GM21576 (cell line): ENCODE data around the gene GMDS.

ENCODE experiments used
- ATAC-seq: cut with Tn5 transposase; IDR thresholded peaks from one replicate; pipeline ENCODE4 v1.9.1; 2021; ENCODE audit warnings: mild to moderate bottlenecking, moderate library complexity; ENCODE audit not compliant: unreplicated experiment

The GMDS gene

GRCh38 chr6:1957746-1958145, 287.7 kb downstream of the GMDS start:
- ATAC-seq = no peak

- no peak for ATAC-seq
Measured at GRCh38 chr6:1952740-1953360, 292.6 kb downstream of the GMDS start.

DNA sequence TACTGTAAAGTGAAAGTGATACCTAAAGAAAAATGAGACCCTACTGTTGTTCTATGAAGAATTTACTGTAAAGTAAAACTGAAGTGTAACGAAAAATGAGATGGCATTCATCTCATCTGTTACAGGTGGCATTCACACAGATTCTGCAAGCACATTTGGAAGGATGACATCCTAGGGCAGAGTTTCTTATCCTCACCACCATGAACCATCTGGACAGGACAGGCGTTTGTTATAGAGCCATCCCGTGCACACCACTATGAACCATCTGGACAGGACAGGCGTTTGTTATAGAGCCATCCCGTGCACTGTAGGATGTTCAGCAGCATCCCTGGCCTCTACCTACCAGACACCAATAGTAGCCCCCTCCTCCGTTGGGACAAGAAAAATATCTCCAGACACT, 294.8 kb downstream of the GMDS start:
- no peak for ATAC-seq

- ATAC-seq = no peak
Measured at GRCh38 chr6:1949538-1949937, 295.9 kb downstream of the GMDS start.

- ATAC-seq = no peak
Measured at GRCh38 chr6:1947922-1948321, 297.5 kb downstream of the GMDS start.

DNA sequence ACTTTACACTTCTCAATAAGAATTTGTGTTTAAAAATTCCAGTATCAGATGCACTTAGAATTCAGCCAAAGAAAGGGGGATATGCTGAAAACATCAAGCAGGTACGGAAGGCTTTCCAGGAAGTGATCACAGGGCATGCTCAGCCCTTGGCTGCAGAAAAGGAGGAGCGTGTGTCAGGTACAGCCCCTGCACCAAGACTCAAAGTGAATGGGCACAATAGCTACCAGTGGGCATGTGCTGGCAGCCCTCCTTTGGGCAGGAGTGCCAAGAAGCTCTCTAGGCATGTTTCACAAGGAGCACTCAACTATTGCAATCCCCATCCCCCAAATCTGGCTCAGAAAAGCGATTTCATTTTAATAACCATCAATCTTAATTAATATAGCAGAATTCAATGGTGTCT, 298.8 kb downstream of the GMDS start:
- ATAC-seq = no peak

DNA sequence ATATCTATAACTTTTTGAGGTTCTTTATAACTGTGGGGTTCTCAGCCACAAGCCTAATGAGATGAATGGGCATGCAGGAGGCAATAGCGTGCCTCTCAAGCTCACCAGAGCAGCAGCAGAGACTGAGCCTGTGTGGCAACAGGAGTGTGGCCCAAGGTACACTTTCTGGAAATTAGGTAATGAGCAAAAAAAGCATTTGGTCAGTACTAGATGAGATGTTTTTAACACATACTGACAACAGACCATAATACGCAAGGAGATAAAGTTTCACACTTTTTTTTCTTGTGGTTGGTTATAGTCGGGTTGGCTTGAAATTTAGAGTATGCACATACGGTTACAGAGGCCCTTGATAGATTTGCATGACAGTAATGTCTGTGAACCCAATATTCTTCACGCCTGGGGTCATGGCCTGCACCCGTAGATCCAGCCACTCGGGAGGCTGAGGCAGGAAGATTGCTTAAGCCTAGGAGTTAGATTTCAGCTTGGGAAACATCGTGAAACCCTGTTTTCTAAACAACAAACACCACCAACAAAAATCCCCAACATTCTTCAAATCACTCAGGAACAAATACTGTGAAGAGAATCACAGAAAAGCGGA, 300.1 kb downstream of the GMDS start:
- no peak for ATAC-seq

DNA sequence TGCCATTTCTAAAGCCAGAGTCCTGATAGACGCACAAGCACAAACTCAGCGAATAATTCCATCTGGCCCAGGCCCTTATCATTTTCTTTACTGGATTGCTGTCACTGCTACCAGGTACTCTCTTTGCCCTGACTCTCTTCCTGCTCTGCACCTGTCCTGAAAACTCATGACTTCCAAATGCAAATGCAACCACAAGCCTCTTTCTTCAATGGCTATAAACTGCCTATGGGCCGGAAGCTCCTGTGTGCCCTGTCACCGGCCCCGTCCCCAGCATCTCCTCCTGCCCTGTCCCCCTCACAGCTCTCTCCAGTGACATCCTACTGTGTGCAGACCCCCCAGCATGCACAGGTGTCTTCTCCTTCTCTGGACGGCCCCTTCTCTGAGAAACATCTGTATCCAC, 302.6 kb downstream of the GMDS start:
- ATAC-seq = no peak

GRCh38 chr6:1941534-1941933, 303.9 kb downstream of the GMDS start:
- no peak for ATAC-seq

- no peak for ATAC-seq
Measured at GRCh38 chr6:1940381-1940780, 305.0 kb downstream of the GMDS start.

- no peak for ATAC-seq
Measured at GRCh38 chr6:1933292-1933691, 312.1 kb downstream of the GMDS start.

- ATAC-seq = no peak
Measured at GRCh38 chr6:1931817-1932216, 313.6 kb downstream of the GMDS start.

GRCh38 chr6:1930356-1930755, 315.0 kb downstream of the GMDS start:
- no peak for ATAC-seq

DNA sequence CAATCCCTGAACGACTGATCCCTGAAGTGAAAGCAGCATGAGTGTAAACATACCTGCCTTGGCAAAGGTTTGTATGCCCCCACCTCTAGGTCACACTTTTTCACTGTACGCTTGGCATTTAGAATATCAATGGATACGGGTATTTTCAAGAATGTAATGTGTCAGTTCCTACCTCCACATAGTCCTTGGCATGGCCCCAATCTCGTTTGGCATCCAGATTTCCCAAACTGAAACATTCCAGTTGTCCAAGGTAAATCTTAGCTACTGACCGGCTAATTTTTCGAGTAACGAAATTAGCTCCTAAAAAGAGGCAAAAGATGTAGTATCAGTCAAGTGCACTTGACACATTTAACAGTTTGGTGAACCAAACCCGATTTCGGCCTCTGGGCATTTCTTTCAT, 315.5 kb downstream of the GMDS start:
- ATAC-seq = no peak

DNA sequence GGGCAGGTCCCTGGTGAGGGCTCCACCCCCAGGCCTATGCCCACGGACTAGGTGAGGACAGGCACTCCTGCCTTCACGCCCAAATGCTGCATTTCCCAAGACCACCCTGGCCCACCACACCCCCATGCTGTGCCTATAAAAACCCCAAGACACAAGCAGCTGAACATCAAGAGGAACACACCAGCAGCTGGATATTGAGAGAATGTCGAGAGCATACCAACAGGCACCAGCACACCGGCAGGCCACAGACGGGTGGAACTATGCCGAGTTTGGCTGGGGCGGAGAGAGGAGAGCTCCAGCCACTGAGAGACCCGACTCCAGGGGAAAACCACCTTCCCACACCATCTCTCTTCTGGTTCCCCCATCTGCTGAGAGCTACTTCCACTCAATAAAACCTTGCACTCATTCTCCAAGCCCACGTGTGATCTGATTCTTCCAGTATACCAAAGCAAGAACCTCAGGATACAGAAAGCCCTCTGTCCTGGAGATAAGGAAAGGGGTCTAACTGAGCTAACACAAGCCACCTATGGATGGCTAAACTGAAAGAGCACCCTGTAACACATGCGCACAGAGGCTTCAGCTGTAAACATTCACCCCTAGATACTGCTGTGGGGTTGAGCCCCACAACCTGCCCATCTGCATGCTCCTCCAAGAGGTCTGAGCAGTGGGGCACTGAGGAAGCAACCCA, 319.5 kb downstream of the GMDS start:
- no peak for ATAC-seq

DNA sequence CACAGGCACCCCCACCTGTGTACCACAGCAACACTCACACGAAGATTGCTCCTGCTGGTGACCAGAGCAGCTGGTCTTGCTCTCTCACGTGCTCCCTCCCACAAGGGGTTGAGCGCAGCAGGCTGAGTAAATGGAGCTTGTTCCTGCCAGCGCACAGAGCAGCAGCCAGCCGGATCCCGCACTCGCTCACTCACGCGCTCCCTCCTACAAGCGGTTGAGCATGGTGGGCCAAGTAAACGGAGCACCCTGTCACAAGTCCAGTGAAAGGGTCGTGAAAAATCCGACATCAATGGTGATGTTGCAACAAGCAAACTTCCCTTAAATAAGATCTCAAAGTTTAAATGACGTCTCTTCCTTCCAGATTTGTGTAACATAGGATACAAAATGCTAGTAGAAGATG, 322.0 kb downstream of the GMDS start:
- ATAC-seq = no peak

- ATAC-seq = no peak
Measured at GRCh38 chr6:1917626-1918371, 327.6 kb downstream of the GMDS start.

- no peak for ATAC-seq
Measured at GRCh38 chr6:1916334-1917070, 328.9 kb downstream of the GMDS start.

GRCh38 chr6:1915226-1915625, 330.2 kb downstream of the GMDS start:
- no peak for ATAC-seq

- no peak for ATAC-seq
Measured at GRCh38 chr6:1913577-1913976, 331.8 kb downstream of the GMDS start.

DNA sequence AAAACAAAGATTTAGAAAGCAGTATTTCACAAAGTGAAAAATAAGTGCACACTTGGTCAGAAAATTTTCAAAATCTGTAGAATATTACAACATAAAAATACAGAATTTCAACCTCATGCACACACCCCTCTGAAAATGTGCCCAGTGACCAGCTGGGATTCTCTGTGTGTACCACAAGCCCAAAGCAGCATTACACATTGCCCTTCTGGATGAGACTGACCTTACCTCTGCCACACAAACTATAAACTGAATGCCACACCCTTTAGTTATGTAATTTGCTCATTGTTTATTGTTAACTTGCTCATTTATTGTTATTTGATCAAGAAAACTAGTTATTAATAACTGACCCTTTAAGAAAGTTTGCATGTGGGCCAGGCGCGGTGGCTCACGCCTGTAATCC, 332.7 kb downstream of the GMDS start:
- no peak for ATAC-seq
